Erythroblast (primary cell): ENCODE results near the gene HLCS.
"Not testable (repeated sequence)": the region's sequence is repeated elsewhere in the genome, so short reads cannot be mapped to it uniquely, and the experiment has no call there.

Source experiments
- DNase-seq, 2 experiments: peaks; one replicate each; lab custom pipeline; 2025; lab: John Stamatoyannopoulos, UW
- GATA1 ChIP-seq: IDR thresholded peaks from 2 replicates; pipeline ENCODE4 v1.6.1; 2011; ENCODE audit warnings: low read depth, mild to moderate bottlenecking, control low read depth, low read length, moderate library complexity
- POLR2A ChIP-seq: IDR thresholded peaks from 2 replicates; pipeline ENCODE4 v1.6.1; 2011; ENCODE audit warnings: mild to moderate bottlenecking, low read length

HLCS gene

DNA sequence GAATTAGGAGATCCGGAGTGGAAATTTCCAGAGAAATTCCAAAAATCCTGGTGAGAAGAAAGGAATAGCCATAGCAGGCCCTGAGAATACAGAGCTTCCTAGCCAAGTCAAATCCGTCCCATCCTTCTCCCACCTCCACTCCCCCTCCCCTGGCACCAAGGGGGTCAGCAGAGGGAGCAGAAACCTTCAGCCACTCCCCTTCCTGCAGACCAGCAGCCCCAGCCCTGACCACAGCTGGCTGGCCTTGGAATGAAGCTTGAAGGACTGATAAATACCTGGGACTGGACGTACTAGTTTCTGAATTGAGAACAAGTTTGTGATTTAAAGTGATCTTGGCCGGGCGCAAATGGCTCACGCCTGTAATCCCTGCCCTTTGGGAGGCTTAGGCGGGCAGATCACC, 26.2 kb upstream of the HLCS start:
- TF ChIP-seq POLR2A, result no peak
- no peak for TF ChIP-seq GATA1
- no peak for DNase-seq

DNA sequence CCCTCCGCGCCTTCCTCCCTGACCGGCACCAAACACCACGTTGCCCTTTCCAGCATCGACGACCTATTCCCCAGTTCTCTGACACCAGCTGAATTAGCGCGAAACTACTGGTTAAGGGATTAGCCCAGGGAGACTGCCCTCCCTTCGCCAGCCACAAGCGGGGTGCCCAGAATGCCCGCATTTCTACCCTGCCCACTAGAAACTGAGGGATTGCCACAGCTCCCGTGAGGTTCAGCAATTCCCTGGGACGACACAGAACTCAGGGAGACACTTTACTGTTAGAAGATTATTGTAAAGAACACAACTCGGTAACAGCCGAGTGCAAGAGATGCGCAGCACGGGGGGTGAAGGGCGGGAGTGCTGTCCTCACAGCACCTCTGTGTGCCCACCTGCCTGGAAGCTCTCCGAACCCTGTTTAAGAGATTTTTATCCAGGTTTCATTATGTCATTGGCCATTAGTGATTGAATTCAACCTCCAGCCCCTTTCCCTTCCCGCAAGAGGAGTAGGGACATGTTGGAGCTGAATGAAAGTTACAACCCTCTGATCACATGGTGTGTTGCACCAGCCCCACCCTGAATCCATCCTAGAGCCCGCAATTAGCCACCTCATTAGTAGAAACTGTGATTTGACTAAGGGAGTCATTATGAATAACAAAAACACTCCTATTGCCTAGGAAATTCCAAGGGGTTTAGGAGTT, 24.2 kb upstream of the HLCS start:
- TF ChIP-seq GATA1 (no peak), POLR2A (no peak)
- no peak for DNase-seq

DNA sequence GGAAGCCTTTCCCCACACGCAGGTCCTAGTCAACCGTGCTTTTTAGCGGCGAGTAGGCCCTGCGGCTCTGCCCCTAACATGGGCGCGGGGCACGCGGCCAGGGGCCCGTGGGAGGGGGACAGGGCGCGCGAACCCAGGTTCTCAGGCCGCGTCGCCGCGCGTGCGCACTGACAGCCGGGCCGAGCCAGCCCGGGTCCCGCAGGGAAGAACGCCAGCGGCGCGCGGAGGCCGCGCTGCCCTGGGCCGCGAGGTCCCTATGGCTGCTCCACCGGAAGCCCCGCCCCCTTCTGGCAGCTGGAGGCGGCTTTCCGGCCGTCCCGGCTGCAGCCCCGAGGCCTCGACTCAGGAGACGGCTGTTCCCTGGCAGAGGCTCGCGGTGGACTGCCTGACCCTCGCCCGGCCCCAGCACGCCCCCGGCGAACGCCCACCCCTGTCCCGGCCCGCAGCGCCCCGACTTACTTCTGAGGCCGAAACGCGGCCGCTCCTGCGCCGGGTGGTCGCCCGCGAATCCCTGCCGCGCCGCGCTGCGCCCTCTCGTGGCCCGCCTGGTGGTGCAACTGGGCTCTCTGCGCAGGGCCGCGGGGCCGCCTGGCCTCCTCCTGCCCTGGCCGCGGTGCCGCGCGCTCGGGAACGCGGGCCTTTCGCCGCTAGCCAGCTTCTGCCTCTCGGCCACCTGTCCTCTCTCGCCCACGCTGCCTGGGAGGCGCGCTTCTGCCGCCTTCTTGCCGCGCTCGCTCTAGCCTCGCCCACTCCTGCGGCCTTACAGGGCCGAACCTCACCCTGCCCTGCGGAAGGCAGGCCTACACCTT, 23.4 kb upstream of the HLCS start:
- DNase-seq, result peak; percentile 95 to 97
- TF ChIP-seq POLR2A (peak; percentile 60), GATA1 (no peak)

DNA sequence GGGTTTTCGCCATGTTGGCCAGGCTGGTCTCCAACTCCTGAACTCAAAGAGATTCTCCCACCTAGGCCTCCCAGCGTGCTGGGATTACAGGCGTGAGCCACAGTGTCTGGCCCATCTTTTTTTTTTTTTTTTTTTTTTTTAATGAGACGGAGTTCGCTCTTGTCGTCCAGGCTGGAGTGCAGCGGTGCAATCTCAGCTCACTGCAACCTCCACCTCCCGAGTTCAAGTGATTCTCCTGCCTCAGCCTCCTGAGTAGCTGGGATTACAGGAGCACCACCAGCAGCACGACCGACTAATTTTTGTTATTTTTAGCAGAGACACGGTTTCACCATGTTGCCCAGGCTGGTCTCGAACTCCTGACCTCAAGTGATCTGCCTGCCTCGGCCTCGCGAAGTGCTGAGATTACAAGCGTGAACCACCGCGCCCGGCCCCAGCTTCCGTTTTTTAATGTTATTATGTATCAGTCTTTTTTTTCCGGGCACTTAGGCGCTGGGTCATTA, 22.8 kb upstream of the HLCS start:
- not testable (repeated sequence) for DNase-seq

DNA sequence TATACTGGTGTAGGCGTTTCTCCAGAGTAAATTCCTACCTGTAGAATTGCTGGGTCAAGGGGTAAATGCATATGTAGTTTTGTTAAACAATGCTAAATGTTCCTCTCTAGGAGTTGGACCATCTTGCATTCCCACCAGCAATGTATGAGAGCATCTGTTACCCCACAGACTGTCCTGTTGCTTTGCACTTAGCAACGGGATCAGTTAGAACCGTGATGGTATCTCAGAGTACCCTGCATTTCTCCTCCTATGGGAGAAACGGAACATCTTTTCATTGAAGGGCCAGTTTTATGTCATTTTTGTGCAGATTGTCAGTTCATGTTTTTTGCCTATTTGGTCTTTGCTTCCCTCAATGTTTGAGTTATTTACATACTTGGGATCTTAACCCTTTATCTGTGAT, 22.1 kb upstream of the HLCS start:
- no peak for DNase-seq
- no peak for TF ChIP-seq GATA1
- TF ChIP-seq POLR2A, result no peak

DNA sequence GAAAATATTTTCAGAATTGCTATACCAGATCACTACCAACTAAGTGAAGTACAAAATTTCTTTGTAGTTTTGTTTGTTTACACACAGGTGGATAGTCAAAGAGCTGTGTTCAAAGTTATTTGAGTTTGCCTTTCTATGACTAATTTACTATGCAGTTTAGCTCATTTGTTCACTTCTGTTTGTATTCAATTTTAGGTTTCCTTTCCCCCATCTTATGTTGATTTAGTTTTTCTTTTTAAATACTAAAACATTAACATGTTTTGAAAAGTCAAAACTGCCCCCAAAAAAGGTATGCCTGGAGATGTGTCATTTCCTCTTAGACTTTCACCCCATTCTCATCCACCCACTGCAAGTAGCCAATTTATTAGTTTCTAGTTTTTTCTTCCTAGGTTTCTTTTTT, 21.4 kb upstream of the HLCS start:
- no peak for DNase-seq
- TF ChIP-seq POLR2A (no peak), GATA1 (no peak)

DNA sequence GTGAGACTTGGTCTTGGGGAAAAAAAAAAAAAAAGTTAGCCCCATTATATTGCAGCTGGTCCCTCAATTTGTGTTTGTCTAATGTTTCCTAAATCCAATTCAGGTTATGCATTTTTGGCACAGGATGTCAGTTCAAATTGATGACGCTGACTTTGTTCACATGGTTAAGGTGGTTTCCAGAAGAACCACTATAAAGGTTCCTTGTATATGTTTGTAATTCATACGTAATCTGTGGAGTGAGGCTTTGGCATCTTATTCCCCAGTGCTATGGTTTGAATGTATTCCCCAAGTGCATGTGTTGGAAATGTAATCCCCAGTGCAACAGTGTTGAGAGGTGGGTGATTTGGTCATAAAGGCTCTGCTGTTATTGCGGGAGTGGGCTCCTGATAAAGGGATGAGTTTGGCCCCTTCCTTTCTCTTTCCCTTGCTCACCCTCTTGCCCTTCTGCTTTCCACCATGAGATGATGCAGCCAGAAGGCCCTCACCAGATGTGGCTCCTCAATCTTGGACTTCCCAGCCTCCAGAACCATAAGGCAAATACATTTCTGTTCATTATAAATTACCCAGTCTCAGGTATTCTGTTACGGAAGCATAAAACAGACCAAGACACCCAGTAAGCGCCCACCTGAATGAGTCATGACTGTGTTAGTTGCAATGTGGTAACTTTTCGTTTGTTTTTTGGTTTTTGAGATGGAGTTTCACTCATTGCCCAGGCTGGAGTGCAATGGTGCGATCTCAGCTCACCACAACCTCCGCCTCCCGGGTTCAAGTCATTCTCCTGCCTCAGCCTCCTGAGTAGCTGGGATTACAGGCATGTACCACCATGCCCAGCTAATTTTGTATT, 19.5 kb upstream of the HLCS start:
- TF ChIP-seq POLR2A (no peak), GATA1 (no peak)
- DNase-seq, result no peak

DNA sequence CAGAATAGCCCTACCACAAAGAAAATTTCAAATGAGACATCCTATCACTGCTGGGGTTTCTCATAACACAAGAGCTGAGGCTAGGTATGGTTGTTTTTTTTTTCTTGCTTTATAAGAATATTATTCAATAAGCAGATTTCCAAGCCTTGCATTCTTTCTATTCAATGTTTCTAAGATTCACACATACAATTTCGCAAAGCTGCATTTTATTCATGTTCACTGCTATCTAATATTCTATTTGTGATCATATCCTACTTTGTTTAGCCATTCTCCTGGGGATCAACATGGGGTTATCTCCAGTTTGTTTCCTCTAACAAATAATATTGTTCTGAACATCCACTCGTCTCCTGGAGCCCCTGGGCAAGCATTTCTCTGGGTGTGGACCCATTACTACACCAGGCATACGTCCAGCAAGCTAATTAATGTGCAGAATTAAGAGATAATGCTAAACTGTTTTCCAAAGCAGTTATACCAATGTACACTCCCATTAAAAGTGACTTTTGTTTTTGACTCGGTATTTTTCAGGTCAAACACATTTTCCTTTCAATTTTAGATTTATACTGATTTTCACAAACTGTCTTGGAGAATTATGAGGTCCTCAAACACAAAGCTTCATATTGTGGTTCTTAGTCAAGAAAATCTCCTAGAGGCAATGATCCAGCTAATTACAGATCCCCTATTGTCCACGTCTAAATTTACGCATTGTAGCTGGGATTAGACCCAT, 15.7 kb upstream of the HLCS start:
- DNase-seq, result no peak
- TF ChIP-seq POLR2A (no peak), GATA1 (no peak)

DNA sequence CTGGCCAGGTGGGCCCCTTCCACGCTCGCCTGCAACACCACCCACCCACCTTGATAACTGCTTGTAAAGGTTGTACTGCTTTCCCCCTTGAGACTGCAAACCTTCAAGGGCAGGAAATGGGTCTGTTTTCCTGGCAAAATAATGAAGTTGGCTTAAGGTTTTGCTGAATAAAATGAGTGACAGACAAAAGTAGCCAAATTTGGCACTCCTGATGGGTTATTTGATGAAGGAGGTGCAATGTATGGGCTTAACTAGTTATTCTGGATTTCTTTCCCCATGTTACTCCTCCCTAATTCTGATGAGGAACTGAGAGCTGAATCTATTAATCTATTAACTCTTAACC, 14.6 kb upstream of the HLCS start:
- TF ChIP-seq POLR2A (no peak), GATA1 (no peak)
- DNase-seq, result no peak

DNA sequence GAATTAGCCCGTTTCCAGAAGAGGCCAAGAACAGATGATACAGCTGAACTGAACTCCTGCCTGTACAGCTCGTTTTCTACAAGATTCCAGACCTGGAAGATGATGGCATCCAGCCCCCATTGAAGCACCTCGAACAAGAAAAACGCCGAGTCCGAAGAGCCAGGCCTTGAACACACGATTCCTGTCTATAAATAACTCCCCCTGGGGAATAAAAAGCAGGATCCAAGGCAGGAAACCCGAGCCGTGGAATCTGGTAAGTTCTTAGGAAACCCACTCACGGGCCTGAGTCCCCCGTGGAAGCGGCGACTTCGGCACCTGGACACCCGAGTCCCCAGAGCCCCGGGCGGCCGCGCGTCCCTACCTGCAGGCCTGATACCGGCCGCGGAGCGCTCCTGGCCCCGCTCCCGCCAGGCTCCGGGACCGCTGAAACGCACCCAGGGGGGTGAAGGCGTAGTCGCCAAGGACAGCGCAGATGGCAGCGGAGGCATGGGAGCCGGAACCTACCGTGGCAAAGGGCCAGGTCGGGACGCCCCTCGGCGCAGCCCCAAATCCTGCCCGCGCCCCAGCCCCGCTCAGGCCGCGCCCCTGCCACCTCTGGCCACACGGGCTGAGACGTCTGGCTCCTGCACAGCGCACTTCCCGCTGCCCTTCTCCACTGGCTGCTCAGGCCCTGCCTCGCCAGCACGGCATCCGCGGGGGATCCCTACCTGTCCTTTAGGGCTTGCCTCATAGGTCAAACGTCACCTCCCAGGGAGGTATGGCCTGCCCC, 14.0 kb upstream of the HLCS start:
- TF ChIP-seq GATA1, result no peak
- TF ChIP-seq POLR2A, result no peak
- no peak for DNase-seq

DNA sequence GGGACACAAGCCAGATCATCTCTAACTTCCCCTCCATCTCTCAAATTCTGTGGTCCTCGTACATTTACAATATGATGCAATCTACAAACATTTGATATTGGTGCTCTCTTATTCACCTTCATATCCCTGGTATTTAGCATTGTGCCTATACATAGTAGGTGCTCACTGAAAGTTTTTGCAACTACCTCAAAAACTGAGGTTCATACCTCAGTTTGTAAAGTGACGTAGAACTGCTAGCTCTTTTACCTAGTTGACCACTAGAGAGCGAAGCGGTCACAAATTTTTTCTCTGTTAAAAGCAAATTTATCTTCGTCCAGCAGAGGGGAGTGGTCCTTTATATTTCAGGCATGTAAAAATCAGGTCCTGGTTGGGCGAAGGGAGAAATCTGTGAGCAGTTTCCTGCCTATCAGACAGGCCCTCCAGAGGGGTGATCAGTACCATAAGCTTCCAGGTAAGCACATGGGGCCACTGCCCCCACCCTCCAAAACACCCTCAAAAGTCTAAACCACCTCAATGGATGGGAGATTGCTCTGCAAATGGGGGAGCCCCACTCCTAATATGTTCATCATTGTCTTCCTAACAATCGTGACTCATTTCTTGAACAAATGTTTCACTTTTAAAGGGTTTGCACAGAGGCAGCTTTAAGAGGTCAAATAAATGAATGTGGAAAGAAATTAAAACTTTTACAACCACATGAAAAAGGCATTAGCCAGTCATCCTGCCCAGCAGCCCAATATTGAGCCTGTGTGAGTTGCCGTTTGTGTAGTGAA, 10.6 kb upstream of the HLCS start:
- peak; percentile 72 to 80 for DNase-seq
- TF ChIP-seq POLR2A, result no peak
- TF ChIP-seq GATA1, result no peak

DNA sequence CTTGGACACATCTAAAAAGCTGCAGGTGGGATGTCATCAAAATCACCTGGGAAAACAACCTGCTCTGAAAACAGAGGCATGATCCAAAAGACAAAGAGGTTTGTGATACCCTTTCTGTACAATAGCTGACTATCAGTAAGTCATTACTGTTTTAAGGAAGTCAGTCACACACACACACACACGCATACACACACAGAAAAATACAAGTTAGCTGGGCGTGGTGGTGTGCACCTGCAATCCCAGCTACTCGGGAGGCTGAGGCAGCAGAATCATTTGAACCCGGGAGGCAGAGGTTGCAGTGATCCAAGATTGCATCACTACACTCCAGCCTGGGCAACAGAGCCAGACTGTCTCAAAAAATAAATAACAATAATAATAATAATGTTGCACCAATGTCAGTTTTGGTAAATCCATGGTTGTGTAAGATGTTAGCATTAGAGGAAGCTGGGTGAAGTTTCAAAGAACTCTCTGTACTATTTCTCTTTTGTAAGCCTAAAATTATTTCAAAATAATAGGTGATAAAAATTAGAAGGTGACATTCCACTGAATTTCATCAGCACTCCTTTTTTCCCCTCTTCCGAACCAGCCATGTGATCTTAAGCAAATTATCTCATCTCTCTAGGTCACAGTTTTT, 9.9 kb upstream of the HLCS start:
- no peak for TF ChIP-seq GATA1
- no peak for TF ChIP-seq POLR2A
- DNase-seq, result no peak
